ENCODE measurements around the gene EXOC6.

The EXOC6 gene

DNA sequence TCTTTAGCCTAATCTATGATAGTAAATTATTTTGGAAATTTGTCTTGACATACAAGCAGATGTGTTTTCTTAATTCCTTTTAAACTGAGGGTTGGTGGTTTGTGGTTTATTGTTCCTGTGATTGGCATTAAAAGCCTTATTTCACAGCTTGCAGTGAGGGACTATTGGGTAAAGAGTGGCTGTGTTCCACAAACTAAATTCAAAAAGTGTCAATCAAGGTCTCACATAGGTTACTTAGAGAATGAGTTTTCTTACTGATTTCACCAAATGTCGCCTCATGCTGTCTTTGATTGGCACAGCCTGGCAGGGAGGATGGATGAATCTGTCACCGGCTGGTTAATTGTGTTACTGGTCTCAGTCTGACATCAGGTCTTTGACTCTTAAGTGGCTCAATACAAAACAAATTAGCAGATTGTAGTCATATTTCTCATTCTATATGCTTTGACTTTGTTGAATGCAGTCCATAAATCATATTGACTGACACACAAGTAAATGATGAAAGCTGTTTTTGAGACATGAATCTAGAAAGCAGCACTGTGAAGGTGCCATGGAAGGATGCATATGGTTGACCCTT lies 145.5 kb downstream of the EXOC6 start (continued):
- TF ChIP-seq, protein P1, sequence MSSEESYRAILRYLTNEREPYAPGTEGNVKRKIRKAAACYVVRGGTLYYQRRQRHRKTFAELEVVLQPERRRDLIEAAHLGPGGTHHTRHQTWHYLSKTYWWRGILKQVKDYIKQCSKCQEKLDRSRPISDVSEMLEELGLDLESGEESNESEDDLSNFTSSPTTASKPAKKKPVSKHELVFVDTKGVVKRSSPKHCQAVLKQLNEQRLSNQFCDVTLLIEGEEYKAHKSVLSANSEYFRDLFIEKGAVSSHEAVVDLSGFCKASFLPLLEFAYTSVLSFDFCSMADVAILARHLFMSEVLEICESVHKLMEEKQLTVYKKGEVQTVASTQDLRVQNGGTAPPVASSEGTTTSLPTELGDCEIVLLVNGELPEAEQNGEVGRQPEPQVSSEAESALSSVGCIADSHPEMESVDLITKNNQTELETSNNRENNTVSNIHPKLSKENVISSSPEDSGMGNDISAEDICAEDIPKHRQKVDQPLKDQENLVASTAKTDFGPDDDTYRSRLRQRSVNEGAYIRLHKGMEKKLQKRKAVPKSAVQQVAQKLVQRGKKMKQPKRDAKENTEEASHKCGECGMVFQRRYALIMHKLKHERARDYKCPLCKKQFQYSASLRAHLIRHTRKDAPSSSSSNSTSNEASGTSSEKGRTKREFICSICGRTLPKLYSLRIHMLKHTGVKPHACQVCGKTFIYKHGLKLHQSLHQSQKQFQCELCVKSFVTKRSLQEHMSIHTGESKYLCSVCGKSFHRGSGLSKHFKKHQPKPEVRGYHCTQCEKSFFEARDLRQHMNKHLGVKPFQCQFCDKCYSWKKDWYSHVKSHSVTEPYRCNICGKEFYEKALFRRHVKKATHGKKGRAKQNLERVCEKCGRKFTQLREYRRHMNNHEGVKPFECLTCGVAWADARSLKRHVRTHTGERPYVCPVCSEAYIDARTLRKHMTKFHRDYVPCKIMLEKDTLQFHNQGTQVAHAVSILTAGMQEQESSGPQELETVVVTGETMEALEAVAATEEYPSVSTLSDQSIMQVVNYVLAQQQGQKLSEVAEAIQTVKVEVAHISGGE (tag by site-specific recombination; conservative IDR thresholded peaks at IDR 0.05; ENCODE audit: low read depth) = no peak
- TF ChIP-seq, protein P2, sequence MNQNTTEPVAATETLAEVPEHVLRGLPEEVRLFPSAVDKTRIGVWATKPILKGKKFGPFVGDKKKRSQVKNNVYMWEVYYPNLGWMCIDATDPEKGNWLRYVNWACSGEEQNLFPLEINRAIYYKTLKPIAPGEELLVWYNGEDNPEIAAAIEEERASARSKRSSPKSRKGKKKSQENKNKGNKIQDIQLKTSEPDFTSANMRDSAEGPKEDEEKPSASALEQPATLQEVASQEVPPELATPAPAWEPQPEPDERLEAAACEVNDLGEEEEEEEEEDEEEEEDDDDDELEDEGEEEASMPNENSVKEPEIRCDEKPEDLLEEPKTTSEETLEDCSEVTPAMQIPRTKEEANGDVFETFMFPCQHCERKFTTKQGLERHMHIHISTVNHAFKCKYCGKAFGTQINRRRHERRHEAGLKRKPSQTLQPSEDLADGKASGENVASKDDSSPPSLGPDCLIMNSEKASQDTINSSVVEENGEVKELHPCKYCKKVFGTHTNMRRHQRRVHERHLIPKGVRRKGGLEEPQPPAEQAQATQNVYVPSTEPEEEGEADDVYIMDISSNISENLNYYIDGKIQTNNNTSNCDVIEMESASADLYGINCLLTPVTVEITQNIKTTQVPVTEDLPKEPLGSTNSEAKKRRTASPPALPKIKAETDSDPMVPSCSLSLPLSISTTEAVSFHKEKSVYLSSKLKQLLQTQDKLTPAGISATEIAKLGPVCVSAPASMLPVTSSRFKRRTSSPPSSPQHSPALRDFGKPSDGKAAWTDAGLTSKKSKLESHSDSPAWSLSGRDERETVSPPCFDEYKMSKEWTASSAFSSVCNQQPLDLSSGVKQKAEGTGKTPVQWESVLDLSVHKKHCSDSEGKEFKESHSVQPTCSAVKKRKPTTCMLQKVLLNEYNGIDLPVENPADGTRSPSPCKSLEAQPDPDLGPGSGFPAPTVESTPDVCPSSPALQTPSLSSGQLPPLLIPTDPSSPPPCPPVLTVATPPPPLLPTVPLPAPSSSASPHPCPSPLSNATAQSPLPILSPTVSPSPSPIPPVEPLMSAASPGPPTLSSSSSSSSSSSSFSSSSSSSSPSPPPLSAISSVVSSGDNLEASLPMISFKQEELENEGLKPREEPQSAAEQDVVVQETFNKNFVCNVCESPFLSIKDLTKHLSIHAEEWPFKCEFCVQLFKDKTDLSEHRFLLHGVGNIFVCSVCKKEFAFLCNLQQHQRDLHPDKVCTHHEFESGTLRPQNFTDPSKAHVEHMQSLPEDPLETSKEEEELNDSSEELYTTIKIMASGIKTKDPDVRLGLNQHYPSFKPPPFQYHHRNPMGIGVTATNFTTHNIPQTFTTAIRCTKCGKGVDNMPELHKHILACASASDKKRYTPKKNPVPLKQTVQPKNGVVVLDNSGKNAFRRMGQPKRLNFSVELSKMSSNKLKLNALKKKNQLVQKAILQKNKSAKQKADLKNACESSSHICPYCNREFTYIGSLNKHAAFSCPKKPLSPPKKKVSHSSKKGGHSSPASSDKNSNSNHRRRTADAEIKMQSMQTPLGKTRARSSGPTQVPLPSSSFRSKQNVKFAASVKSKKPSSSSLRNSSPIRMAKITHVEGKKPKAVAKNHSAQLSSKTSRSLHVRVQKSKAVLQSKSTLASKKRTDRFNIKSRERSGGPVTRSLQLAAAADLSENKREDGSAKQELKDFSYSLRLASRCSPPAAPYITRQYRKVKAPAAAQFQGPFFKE (tag by site-specific recombination; IDR thresholded peaks at IDR 0.05; ENCODE audit: borderline replicate concordance) = no peak
- TF ChIP-seq GFI1B (tag by site-specific recombination; IDR thresholded peaks at IDR 0.05) (peak; percentile 76), ZNF776 (tag by site-specific recombination; IDR thresholded peaks at IDR 0.05; ENCODE audit: borderline replicate concordance) (no peak), ZNF510 (tag by site-specific recombination; IDR thresholded peaks at IDR 0.05; ENCODE audit: insufficient replicate concordance) (no peak), TRIM28 (IDR thresholded peaks at IDR 0.05; ENCODE audit: borderline replicate concordance, low read length) (no peak), ZNF624 (tag by site-specific recombination; IDR thresholded peaks at IDR 0.05) (no peak), KLF1 (tag by site-specific recombination; IDR thresholded peaks at IDR 0.05) (no peak), ZNF19 (tag by site-specific recombination; IDR thresholded peaks at IDR 0.05; ENCODE audit: low read depth) (no peak), ZNF112 (tag by site-specific recombination; IDR thresholded peaks at IDR 0.05) (no peak), ZIC2 (tag by site-specific recombination; IDR thresholded peaks at IDR 0.05) (peak; percentile 92), ZNF157 (tag by site-specific recombination; IDR thresholded peaks at IDR 0.05) (no peak), ZNF48 (tag by site-specific recombination; IDR thresholded peaks at IDR 0.05) (no peak)
- TF ChIP-seq, protein P3, sequence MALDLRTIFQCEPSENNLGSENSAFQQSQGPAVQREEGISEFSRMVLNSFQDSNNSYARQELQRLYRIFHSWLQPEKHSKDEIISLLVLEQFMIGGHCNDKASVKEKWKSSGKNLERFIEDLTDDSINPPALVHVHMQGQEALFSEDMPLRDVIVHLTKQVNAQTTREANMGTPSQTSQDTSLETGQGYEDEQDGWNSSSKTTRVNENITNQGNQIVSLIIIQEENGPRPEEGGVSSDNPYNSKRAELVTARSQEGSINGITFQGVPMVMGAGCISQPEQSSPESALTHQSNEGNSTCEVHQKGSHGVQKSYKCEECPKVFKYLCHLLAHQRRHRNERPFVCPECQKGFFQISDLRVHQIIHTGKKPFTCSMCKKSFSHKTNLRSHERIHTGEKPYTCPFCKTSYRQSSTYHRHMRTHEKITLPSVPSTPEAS (tag by site-specific recombination; IDR thresholded peaks at IDR 0.05) = 0 out of 2 replicates have a peak, but pooled peaks have one; percentile 33
- TF ChIP-seq, protein P4, sequence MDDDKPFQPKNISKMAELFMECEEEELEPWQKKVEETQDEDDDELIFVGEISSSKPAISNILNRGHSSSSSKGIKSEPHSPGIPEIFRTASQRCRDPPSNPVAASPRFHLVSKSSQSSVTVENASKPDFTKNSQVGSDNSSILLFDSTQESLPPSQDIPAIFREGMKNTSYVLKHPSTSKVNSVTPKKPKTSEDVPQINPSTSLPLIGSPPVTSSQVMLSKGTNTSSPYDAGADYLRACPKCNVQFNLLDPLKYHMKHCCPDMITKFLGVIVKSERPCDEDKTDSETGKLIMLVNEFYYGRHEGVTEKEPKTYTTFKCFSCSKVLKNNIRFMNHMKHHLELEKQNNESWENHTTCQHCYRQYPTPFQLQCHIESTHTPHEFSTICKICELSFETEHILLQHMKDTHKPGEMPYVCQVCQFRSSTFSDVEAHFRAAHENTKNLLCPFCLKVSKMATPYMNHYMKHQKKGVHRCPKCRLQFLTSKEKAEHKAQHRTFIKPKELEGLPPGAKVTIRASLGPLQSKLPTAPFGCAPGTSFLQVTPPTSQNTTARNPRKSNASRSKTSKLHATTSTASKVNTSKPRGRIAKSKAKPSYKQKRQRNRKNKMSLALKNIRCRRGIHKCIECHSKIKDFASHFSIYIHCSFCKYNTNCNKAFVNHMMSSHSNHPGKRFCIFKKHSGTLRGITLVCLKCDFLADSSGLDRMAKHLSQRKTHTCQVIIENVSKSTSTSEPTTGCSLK (tag by site-specific recombination; IDR thresholded peaks at IDR 0.05) = no peak
- TF ChIP-seq, protein P5, sequence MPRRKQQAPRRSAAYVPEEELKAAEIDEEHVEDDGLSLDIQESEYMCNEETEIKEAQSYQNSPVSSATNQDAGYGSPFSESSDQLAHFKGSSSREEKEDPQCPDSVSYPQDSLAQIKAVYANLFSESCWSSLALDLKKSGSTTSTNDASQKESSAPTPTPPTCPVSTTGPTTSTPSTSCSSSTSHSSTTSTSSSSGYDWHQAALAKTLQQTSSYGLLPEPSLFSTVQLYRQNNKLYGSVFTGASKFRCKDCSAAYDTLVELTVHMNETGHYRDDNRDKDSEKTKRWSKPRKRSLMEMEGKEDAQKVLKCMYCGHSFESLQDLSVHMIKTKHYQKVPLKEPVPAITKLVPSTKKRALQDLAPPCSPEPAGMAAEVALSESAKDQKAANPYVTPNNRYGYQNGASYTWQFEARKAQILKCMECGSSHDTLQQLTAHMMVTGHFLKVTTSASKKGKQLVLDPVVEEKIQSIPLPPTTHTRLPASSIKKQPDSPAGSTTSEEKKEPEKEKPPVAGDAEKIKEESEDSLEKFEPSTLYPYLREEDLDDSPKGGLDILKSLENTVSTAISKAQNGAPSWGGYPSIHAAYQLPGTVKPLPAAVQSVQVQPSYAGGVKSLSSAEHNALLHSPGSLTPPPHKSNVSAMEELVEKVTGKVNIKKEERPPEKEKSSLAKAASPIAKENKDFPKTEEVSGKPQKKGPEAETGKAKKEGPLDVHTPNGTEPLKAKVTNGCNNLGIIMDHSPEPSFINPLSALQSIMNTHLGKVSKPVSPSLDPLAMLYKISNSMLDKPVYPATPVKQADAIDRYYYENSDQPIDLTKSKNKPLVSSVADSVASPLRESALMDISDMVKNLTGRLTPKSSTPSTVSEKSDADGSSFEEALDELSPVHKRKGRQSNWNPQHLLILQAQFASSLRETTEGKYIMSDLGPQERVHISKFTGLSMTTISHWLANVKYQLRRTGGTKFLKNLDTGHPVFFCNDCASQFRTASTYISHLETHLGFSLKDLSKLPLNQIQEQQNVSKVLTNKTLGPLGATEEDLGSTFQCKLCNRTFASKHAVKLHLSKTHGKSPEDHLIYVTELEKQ (tag by site-specific recombination; IDR thresholded peaks at IDR 0.05; ENCODE audit: borderline replicate concordance) = no peak; the same call in 1 of the 2 replicates
- TF ChIP-seq, protein P6, sequence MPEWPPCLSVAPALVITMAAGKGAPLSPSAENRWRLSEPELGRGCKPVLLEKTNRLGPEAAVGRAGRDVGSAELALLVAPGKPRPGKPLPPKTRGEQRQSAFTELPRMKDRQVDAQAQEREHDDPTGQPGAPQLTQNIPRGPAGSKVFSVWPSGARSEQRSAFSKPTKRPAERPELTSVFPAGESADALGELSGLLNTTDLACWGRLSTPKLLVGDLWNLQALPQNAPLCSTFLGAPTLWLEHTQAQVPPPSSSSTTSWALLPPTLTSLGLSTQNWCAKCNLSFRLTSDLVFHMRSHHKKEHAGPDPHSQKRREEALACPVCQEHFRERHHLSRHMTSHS (tag by site-specific recombination; IDR thresholded peaks at IDR 0.05) = peak; percentile 85
- TF ChIP-seq, protein P7, sequence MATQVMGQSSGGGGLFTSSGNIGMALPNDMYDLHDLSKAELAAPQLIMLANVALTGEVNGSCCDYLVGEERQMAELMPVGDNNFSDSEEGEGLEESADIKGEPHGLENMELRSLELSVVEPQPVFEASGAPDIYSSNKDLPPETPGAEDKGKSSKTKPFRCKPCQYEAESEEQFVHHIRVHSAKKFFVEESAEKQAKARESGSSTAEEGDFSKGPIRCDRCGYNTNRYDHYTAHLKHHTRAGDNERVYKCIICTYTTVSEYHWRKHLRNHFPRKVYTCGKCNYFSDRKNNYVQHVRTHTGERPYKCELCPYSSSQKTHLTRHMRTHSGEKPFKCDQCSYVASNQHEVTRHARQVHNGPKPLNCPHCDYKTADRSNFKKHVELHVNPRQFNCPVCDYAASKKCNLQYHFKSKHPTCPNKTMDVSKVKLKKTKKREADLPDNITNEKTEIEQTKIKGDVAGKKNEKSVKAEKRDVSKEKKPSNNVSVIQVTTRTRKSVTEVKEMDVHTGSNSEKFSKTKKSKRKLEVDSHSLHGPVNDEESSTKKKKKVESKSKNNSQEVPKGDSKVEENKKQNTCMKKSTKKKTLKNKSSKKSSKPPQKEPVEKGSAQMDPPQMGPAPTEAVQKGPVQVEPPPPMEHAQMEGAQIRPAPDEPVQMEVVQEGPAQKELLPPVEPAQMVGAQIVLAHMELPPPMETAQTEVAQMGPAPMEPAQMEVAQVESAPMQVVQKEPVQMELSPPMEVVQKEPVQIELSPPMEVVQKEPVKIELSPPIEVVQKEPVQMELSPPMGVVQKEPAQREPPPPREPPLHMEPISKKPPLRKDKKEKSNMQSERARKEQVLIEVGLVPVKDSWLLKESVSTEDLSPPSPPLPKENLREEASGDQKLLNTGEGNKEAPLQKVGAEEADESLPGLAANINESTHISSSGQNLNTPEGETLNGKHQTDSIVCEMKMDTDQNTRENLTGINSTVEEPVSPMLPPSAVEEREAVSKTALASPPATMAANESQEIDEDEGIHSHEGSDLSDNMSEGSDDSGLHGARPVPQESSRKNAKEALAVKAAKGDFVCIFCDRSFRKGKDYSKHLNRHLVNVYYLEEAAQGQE (tag by site-specific recombination; IDR thresholded peaks at IDR 0.05) = no peak

Measured in HEK293 (cell line).